ENCODE data around the gene FGF4.
"Not testable (repeated sequence)": the region's sequence is repeated elsewhere in the genome, so short reads cannot be mapped to it uniquely, and the experiment has no call there.

Gene FGF4

DNA sequence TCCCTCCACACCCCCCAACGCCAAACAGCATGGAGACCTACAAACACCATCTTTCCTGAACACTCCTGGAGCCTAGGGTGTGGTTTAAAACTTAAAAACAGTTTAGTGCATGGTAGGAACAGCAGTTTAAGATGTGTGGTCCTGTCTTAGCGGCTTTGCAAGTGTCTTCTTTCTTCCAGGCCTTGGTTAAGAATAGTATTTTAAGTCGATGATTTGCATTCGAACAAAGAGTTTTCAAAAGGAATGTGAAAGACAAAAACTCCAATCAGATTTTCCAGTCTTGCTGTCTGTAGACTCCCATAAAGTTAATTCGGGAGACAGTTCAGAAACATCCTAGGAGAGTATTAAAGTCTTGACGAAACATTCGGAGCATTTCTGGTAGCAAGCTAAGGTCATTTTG is 3.7 kb downstream of the FGF4 start:
- no peak for DNase-seq

DNA sequence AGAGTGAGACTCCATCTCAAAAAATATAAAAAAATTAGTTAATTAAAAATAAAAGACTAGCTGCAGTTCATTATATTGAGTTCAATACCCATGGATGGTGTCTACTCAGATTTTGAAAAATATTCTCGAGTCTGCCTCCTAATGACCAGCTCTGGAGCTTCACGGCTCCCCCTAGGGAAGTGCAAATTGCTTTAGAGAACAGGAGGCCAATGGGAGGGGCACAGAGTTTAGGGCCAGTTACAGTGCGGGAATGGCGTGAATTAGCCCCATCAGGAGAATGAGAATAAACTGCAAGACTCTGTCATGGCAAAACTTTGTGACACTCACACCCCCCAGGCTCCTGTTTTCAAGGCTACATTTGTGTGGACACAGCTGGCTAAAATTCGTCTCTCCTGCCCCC is 4.6 kb downstream of the FGF4 start:
- no peak for DNase-seq

DNA sequence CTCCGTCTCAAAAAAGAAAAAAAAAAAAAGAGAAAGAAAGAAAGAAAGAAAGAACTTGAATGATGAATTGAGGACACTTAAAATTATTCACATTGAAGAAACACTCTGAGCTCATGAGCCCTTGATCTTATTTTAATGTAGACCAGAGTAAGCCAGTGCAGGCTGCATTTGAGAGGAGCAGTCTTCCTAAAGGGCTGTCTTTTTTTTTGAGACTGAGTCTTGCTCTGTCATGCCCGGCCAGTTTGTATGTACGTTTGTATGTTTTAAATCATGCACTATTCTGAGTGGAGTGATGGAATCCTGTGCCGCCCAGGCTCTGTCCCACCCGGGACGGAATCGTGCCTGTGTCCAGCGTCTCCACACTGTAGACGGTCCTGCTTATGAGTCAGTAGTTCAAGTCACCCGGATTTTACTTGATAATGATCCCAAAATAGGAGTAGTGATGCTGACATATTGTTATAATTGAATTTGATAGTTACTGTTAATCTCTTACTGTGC is 9.6 kb downstream of the FGF4 start:
- DNase-seq, result no peak

DNA sequence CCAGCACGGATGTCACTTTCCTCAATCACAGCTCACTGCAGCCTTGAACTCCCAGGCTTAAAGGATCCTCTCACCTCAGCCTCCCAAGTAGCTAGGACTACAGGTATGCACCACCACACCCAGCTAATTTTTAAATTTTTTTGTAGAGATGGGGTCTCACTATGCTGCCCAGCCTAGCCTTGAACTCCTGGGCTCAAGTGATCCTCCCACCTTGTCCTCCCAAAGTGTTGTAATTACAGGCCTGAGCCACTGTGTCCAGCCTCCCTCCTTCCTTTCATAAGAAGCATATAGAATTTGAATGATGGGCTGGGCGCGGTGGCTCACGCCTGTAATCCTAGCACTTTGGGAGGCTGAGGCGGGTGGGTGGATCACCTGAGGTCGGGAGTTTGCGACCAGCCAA is 10.2 kb downstream of the FGF4 start:
- not testable (repeated sequence) for DNase-seq

DNA sequence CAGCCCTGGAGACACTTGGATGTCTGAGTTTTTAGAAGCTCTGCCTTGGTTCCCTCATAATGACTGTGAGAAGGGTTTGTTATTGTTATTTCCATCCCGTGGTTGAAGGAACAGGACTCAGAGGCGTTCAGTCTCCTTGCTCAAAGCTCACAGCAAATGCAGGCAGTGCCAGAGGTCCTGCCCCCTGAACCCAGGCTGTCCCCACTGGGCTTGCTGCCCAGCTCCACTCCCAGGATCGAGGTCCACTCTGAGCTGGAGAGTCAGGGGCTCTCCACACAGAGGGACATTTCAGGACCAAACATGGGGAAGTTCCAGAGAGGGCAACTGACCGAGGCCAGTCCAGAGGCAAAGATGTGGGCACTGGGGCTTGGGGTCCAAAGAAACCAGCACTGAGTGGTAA is 14.8 kb downstream of the FGF4 start:
- no peak for DNase-seq

DNA sequence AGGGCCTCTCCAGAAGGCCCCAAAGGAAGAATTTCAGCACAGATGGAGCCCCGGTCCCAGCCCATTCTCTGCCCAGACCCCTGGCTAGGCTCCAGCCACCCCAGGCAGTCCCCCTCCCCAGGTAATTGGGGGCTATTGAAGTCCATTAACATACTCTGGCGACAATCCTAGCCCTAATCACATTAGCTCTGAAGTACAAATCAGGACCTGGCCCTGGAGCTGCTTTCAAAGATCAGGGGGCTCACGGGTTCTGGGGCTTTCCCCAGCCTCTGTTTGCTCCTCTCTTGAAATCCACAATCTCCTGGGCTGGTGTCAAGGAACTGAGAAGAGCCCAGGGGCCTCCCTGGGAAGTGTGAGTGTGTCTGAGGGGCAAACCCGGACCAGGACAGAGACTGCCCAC is 22.3 kb downstream of the FGF4 start:
- DNase-seq, result no peak

DNA sequence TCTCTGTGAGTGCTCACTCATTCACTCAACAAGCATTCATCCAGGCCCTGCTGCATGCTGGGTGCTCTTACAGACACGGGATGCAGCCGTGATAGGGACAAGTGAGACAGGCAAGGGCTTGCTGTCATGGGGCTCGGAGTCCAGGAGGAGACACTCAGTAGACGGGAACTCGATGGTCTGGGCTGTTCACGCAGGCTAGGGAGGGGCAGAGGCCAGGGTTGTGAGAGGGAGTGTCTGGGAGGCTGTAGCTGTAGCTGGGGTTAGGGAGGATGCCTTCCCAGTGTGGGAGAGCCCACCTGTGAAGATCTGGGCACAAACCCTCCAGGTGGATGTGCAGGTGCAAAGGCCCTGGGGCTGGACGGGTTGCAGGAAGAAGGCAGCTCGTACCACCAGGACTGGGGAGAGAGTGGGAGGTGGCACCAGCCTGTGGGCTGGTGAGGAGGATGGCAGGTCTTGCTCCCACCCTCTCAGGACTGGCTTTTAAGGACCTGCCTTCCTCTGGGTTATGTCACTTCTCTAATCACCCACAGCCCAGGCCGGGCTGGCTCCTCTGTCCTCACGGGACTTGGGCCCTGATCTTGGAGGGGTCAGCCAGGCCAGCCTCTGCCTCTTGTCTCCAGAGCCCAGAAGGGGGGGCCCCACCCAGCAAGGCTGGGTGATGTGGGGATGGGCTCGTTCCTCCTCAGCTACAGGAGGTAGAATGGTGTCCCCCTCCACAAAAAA is 24.1 kb downstream of the FGF4 start:
- DNase-seq, result no peak

DNA sequence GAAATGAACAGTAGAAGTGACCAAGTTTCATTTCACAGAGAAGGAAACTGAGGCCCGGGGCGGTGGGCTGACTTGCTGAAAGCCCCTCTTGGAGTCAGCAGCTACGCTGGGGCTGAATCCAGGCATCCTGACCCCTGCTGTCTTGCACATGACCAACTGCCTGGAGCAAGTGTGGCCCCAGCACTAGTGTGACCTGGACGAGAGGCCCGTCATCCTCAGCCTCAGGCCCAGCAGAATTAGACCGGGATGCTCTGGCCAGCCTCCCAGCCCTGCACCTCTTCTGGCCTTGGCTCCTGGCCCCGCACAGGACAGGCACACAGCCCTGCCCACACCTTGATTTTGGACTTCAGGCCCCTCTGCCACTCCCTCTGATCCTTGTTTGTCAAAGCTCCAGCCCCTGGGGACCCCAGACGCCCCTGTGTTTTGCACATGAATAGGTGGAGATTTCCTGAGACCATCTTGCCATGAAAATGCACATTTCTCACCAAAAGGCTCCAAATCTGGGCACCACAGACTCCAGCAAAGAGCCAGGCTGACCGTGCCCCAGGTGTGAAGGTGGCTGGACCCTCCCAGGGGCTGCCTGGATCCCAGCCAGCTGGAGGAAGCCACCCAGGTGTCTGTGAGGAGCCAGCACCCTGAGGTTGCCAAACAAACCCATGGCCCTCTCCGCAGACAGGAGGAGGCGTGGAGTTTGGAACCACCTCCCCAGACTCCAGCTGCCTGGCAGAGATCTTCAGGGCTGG is 24.9 kb downstream of the FGF4 start:
- no peak for DNase-seq

DNA sequence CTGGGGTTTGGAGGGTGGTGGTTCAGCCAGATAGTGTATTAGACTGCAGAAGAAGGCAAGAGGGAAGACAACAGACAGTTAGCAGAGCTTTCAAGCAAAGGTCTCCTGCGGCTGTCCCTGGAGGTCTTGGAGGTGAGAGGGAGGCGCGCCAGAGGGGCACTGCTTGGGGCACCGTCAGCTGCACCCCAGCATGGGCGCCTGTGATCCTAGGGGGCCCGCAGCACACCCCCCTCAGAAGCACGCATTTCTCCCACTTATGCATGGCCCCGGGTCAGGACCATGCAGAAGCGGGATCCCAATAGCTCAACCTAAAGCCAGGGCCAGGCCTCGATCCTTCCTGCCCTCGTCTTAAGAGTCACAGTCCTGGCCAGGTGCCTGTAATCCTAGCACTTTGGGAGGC is 26.5 kb downstream of the FGF4 start:
- no peak for DNase-seq

DNA sequence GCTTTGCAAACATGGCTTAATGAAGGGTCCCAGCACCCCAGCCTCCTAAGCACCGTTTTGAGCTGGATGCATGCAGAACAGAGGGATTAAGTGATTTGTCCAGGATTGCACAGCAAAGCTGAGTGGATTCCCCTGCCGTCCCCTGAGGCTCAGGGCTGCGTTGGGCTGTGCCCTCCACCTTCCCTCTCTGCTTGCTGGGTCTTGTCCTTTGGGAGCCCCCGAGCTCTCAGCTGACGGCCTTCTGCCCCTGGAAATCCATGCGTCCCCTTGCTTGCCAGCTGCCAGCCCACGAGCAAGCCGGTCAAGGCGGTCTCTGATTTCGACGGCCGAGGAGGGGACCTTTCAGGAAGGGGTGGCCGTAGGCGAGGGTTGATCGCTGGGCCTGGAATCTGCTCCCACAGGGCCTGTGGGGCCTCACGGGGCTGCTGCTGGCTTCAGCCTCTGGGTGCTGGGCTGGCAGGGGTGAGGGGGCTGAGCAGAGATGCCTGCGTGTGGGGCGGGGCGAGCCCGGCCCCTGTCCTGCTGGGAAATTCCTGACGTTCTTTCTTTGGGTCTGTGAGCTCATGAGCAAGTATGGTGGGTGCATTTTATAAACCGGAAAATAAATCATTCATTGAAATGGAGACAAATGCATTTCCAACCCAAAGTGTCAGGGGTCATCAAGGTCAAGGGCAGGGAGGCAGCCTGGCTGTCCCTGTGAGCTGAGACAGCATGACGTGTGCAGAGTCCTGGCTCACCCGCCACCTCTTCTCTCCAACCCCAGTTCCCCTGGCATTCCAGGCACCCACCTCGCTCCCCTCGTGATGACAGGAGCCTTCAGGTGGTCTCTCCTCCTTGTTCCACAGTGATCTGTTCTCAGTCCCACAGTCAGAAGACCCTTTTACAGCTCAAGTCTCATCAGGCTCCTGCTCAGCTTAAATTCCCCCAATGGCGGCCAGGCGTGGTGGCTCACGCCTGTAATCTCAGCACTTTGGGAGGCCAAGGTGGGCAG is 28.1 kb downstream of the FGF4 start:
- no peak for DNase-seq

DNA sequence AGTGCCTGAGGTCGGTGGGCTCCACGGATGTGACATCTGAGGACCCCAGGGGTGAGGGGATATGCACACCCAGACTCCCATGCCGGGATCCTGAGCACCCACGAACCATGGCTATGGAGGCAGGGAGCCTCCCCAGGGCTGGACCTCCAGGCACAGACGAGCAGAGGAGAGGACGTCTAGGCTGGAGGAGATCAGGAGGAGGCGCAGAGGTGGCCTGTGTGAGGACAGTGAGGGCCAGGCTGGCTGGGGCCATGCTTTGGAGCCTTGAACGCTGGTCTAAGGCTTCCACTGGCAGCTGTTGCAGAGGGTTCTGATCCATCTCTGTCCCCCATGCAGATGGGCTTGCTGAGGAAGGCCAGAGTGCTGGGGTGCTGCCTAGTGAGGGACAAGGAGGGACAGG is 29.0 kb downstream of the FGF4 start:
- no peak for DNase-seq

DNA sequence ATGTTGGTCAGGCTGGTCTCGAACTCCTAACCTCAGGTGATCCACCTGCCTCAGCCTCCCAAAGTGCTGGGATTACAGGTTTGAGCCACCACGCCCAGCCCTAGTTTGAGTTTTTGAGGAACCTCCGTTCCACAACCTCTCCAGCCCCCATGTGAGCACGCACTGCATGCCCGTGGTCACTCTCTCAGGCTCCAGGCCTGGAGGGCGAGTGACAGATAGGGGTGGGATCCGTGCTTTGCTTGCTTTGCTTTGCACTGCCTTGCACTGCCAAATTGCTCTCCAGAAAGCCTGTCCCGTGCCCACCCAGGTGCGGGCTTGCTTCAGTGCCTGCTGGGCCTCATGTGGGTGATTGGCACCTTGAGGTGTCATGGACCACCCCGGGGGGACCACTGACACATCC is 29.9 kb downstream of the FGF4 start:
- no peak for DNase-seq

DNA sequence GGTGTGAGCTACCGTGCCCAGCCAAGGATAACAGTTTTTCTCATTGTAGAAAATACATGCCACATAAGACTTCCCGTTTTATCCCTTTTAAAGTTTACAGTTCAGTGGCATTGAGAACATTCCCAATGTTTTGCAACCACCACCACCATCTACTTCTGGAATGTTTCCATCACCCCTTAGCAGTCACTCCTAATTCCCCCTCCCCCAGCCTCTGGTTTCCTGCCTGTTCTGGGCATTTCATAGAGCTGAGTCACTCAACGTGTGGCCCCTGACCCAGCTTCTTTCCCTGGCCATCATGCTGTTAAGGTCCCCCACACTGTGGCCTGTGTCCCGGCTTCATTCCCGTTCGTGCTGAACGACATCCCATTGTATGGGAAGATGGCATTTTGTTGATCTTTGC is 30.7 kb downstream of the FGF4 start:
- no peak for DNase-seq

DNA sequence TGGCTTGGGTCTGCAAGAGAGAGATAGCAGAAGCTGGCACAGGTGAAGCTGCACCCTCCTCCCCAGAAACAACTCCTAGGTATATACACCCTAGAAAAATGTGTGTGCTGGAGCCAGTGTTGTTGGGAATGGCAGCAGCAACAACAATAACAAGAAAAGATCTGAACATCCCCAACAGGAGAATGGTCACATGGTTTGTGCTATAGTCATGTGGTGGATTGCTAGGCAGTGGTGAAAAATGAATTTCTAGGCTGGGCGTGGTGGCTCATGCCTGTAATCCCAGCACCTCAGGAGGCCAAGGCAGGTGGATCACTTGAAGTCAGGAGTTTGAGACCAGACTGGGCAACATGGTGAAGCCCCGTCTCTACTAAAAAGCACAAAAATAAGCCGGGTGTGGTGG is 40.3 kb downstream of the FGF4 start:
- DNase-seq, result no peak

DNA sequence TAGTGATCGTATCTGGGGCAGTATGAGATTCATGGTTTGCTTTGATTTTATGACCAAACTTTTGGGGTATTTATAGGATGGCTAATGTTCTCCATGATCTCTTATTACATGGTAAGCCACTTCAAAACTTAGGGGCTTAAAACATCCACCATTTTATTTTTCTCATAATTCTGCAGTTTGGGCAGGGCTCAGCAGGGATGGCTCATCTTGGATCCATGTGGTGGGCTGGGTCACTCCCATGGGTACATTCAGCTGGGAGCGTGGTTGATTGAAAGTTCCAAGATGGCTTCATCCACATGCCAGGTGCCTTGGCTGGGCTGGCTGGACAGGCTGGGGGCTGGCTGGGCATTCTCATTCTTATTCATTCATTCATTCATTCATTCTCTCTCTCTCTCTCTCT is 40.8 kb downstream of the FGF4 start:
- DNase-seq, result no peak

DNA sequence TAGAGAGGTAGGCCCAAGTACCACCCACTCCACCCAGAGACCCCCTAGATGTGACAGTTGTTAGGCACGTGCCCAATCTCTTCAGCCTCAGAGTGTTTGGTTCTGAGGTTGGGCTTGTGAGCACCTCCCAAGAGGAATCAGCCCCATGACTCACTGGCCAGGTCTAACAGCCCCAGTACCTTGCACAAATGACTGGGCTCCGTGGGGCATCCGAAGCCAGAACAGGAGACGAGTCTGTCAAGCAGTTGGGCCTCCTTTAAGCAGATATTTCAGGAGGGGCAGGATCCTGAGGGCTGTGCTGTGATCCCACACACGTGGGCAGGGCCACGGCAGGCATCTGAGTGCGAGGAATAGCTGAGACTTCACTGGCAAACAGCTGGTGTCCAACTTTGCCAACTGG is 42.2 kb downstream of the FGF4 start:
- DNase-seq, result no peak

DNA sequence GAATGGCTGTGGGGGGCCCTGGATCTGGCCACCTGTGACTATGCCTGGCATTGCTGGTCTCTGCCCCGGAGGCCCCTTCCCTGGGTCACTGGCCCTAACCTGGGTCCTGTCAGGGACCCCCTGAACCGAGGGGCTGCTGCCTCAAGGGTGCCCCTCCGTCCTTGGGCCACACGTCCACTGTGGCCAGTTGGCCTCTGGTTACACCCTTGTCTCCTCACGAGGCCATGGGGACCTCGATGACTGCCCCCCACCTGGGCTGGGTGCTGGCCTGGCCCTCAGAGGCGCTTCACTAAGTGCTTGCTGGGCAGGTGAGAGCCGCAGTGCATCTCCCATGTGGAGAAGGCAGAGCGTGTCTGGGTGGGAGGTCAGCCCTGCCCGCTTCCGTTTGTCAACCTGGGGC is 44.0 kb downstream of the FGF4 start:
- DNase-seq, result no peak

DNA sequence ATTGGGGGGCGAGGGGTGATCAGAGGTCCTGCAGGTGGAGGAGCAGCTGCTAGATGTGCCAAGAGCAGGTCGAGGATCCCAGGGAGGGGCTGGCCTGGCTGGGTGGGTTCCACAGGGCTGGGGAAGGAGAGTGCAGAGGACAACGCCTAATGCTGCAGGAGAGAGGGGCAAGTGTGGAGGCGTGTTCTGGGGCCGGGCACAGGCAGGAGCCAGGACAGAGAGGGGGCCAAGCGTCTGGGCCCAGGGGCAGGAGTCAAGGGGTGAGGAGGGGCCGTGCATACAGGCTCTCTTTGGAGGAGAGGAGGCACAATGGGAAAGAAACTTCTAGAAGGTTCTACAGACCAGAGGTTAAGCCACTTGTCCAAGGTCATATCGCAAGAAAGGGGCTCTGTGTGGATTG is 44.6 kb downstream of the FGF4 start:
- no peak for DNase-seq

DNA sequence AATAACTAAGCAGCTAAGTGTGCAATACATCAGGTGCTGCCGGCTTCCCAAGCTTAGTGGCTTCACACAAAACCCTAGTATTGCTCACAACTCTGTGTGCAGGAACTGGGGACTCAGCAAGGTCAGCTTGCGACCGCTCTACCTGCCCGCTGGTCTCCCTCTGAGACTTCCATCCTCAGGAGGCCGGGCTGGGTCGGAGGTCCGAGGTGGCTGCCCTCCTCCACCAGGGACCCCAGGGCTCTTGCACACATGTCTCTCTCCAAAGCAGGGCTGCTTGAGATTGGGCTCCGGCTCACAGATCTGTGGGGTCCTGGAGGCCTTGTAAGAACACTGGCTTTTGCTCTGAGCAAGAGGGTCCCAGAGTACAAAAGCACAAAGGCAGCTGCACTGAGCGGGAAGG is 45.9 kb downstream of the FGF4 start:
- no peak for DNase-seq

DNA sequence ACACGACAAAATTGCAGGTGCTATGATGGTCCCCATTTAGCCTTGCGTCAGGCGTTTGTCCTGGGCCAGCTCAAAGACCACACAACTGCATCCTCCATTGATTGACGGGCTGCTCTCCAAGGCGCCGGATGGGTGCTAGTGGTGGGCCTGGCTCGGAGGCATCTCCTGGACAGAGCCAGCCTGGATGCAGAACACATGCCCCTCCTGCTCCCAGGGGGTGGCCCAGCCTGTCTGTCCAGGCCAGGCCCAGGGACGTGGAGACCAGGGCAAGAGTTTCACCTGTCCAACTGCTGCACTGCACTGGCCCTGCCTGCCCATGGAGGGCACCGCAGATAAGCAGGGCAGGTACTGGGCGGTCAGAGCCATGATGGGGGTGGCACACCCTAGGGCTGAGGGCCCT is 47.9 kb downstream of the FGF4 start:
- DNase-seq, result no peak

DNA sequence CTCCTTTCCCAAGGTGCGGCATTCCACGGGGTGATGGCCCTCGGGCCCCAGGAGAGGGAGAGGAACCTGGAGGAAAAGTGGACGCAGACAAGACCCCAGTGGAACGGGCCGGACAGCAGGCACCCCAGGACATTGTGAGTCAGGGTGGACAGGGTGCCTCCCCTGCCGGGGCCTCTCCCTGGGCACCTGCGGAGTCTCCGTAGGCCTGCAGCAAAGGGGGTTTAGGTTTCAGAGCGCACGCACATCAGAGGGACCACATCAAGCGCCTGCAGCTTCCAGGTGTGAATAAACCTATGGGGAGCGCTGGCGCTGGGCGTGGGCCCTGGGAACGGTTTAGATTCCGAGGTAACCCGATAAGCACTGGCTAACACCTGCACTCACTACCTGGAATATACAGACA is 48.7 kb downstream of the FGF4 start:
- no peak for DNase-seq

DNA sequence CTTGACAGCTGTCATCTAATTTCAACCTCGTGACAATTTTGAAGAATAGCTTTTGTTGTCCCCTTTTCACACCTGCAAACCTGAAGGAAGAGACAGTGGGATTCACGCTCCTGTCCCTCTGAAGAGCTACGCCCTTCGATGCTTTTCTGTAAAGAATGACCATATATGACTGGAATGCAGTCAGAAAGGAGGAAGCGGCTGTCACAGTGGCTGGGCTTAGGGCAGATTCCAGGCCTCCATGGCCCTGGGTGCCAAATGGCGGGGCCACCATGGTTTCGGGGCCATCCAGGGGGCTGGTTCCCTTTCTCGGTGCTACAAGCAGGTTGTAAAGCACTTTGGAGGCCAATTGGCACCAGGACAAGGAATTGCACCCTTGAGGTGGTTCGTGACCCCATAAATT is 49.1 kb downstream of the FGF4 start:
- DNase-seq, result no peak

DNA sequence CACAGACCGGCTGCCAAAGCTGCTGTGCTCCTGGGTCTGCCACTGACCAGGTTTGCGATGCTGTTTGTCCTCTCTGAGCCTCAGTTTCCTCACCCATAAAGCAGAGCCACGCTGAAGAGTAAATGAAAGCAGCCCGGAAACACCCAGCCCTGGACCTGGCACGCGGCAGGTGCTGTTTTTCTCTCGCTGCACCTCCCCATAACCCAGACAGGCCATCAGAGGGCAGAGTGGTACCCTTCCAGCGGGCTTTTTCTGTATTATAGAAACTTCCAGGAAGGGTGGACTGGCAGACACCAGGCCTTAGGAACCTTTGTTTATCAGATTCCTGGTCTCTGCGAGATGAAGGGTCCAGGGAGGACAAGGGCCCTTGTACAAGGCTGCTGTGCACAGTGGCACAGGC is 53.4 kb downstream of the FGF4 start:
- DNase-seq, result no peak

DNA sequence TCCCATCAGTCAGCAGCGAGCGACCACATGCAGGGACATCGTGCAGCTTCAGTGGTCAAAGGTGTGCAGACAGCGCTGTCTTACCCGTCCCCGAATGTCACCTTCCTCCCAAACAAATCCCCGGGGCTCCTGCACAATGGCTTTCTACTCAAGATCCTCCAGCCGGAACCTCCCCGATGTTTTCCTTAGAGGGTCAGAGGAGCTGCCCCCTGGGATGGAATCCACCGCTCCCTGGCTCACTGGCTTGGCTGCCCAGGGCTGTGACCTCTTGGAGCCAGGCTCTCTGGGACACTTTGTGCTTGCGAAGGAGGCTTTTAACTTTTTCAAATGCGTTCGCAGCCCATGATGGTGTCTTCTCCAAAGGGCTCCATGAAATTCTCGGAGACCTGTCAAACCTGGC is 54.0 kb downstream of the FGF4 start:
- no peak for DNase-seq

Measured in CD4-positive, alpha-beta T cell treated with Interleukin-15 for 1 hour (primary cell).